M059J (cell line): ENCODE data around the gene PCIF1. TPM values are rescaled to one million over a fixed set of nuclear protein-coding genes. Genes with fewer than 3 reads are reported as not detected.
A peak's percentile ranks its signal among the peaks of the same experiment; 100 is the strongest.

Source experiments
- DNase-seq: peaks from one replicate; pipeline ENCODE4 v3.0.0-alpha.2; 2012; ENCODE audit warnings: low read depth
- total RNA-seq: library from RNA; depleted of rRNA; stranded (reverse); fragments of >200 nt; shearing (Covaris generic); gene quantifications from 2 replicates; pipeline ENCODE4 v1.2.3, GENCODE V29; 2014; rRNA removed

Gene PCIF1
- total RNA-seq, 1 experiment from 2014 or later: 14.5 TPM

DNA sequence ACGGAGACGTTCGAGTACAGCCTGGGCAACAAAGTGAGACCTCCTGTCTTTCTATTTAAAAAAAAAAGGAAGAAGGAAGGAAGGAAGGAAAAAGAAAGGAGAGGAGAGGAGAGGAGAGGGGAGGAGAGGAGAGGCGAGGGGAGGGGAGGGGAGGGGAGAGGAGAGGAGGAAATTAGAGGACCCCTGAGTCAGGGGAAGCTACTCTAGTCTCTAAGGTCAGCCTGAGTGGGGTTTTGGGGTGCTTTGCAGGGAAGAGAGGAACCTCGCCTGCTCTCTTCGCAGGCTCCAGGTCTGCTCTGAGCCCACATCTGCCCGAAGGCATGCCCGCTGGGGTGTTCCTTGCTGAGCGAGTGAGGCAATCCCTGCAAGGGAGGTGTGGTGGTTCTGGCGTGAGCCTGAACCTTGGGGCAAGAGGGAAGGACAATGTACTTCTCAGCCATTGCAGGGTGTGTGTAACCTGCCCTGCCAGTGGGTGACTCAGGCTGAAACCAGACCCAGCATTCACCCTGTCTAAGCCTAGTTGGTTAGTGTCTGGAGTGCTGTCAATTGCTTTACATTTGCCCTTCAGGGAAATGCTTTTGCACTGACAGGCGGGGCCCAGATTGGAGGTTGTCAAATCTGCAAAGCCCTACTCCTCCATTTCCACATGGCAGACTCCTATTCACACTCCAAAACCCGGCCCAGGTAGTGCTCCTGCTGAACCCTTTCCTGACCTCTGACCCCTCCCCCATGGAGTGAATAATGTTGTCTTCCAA, 58.9 kb downstream of the PCIF1 start:
- peak; percentile 97 for DNase-seq

GRCh38 chr20:45994761-45995493, 60.4 kb downstream of the PCIF1 start:
- DNase-seq: no peak

DNA sequence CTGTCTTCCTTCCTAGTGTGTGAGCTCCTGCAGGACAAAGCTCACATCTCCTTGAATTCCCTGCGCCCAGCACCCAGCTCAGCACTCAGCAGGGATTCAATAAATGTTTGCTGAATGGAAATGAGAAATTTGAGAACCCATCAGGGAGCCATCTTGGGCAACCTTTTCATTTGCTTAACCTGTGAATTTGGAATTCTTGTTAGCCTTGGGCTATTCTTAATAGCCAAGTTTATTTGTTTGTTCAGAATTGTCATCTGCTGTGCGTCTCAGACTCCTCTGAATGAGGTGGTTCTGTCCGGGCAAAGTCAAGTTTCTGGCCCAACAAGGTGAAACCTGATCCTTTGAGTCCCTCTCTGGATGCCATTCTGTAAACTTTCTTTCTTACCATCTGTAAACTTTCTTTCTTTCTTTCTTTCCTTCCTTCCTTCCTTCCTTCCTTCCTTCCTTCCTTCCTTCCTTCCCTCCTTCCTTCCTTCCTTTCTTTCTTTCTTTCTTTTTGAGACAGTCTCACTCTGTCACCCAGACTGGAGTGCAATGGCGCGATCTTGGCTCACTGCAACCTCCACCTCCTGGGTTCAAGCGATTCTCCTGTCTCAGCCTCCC, 61.1 kb downstream of the PCIF1 start:
- peak; percentile 50 for DNase-seq

- no peak for DNase-seq
These were observed 62.7 kb downstream of the PCIF1 start for GRCh38 chr20:45997187-45997586.

Other genes starting within 250 kb of the PCIF1 start
- gene WFDC13, start 232.6 kb upstream of the PCIF1 start, total RNA-seq: not detected in 2 replicates
- not detected in 2 replicates for gene WFDC10B, start 229.7 kb upstream of the PCIF1 start, total RNA-seq
- gene SPINT4, start 212.3 kb upstream of the PCIF1 start, total RNA-seq: not detected in 2 replicates
- gene WFDC3, start 142.8 kb upstream of the PCIF1 start, total RNA-seq: 0.42 TPM in 1 of 2 replicates, not detected in the other
- 50.2 and 57.6 TPM in 2 replicates for gene DNTTIP1, start 142.7 kb upstream of the PCIF1 start, total RNA-seq
- 435 and 579 TPM in 2 replicates for gene UBE2C, start 122.0 kb upstream of the PCIF1 start, total RNA-seq
- gene TNNC2, start 107.4 kb upstream of the PCIF1 start, total RNA-seq: not detected in 2 replicates
- gene SNX21, start 100.9 kb upstream of the PCIF1 start, total RNA-seq: 35.1 and 35.8 TPM in 2 replicates
- gene ACOT8, start 77.3 kb upstream of the PCIF1 start, total RNA-seq: 102 and 117 TPM in 2 replicates
- gene ZSWIM3, start 77.1 kb upstream of the PCIF1 start, total RNA-seq: 8.6 and 12.0 TPM in 2 replicates
- 11.2 and 19.8 TPM in 2 replicates for gene ZSWIM1, start 53.5 kb upstream of the PCIF1 start, total RNA-seq
- 0.52 TPM in 1 of 2 replicates, not detected in the other for gene SPATA25, start 47.1 kb upstream of the PCIF1 start, total RNA-seq
- gene NEURL2, start 43.5 kb upstream of the PCIF1 start, total RNA-seq: 3.1 and 6.0 TPM in 2 replicates
- 253 and 328 TPM in 2 replicates for gene CTSA, start 43.3 kb upstream of the PCIF1 start, total RNA-seq
- 9.6 and 13.4 TPM in 2 replicates for gene PLTP, start 22.5 kb upstream of the PCIF1 start, total RNA-seq
- 8.4 and 13.0 TPM in 2 replicates for gene ZNF335, start 37.5 kb downstream of the PCIF1 start, total RNA-seq
- 1.5 and 2.3 TPM in 2 replicates for gene MMP9, start 74.2 kb downstream of the PCIF1 start, total RNA-seq
- 0.37 and 1.8 TPM in 2 replicates for gene SLC12A5, start 94.5 kb downstream of the PCIF1 start, total RNA-seq
- gene NCOA5, start 155.3 kb downstream of the PCIF1 start, total RNA-seq: 20.0 and 24.0 TPM in 2 replicates
- not detected in 2 replicates for gene CD40, start 183.6 kb downstream of the PCIF1 start, total RNA-seq